ENCODE results near the gene CCDC47.

Gene CCDC47

DNA sequence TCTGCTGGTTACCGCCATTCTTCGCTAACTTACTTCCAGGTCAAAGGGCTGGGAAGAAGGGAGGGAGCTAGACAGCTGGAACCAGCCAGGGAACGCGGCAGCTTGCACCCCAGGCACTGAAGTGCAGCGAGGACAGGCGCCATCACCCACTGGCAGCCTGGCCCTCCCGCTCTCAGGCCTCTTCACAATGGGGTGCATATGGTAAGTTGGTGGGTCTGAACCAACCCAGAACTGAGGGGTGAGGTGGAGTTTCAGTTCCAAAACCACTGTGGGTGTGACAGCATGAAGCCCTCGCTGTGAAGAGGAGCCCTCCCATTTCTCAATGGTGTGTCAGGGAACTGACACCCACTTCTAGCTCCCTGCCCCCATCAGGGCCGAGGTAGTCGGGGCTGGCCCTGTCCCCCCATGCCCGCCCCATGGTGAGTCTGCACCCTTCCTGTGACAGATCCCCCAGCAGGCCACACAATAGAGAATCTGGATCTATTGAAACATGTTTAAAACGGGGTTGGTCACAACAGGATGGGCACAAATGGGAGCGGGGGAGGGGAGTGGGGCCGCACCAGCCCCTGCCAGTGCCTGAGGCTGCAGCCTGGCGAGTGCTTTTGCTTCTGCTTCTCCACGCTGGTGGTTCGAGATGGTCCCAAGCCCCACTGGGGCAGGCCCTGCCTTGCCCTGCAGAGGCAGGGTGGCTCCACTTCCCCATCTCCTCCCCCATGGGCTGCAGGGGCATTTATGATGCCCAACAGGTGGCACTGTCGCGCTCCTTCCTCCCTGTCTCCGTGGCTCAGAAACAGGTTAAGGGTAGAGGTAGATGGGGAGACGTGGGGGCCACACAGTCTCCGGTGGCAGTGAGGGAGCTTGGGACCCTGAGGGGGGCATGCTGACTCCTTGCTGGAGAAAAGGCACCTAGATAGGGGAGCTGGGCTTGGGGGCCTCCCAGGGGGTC is 75.8 kb downstream of the CCDC47 start:
- DNase-seq = peak; percentile 89

GRCh38 chr17:63696381-63696961 is 76.9 kb downstream of the CCDC47 start:
- DNase-seq = peak; percentile 75

DNA sequence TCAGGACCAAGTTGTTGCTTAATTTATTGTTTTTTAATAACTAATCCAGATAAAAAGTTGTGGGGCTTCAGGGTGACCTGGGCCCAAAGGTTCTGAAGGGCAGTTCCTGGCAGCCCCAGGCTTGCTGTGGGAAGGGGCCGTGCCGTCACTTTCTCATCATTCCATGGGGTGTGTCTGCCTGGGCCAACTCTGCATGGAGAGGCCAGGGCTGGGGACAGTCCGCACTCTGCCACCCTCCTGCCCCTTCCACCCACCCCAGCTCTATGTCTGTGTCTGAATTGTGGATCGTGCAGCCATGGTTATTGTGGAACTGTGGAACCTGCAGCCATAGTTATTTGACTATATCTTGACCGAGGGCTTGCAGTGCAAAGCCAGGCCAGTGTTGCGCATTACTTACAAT is 77.5 kb downstream of the CCDC47 start:
- no peak for DNase-seq
